SU-DHL-6 (cell line): ENCODE measurements around the gene GPR148.

Experiments
- CTCF ChIP-seq: fragments of 200-600 bp; sonication (generic); IDR thresholded peaks from one replicate; pipeline ENCODE4 v1.5.1; 2017; ENCODE audit warnings: antibody characterized with exemption, mild to moderate bottlenecking, low read length, moderate library complexity; ENCODE audit not compliant: insufficient read depth, poor library complexity, severe bottlenecking
- EZH2phosphoT487 ChIP-seq: fragments of 200-600 bp; sonication (generic), shearing (Covaris generic); conservative IDR thresholded peaks from 2 replicates; pipeline ENCODE4 v1.6.1; 2018; ENCODE audit warnings: mild to moderate bottlenecking, antibody characterized with exemption, low read length, moderate library complexity, mixed read lengths

- TF ChIP-seq CTCF (no peak), EZH2phosphoT487 (no peak)
Observed at GRCh38 chr2:130769343-130769907, 40.6 kb downstream of the GPR148 start.
